HG02852 (cell line): ENCODE measurements around the gene TTC34.

Source experiments
- ATAC-seq: cut with Tn5 transposase; IDR thresholded peaks from one replicate; pipeline ENCODE4 v1.9.1; 2021; ENCODE audit warnings: mild to moderate bottlenecking, moderate library complexity; ENCODE audit not compliant: unreplicated experiment

The TTC34 gene

DNA sequence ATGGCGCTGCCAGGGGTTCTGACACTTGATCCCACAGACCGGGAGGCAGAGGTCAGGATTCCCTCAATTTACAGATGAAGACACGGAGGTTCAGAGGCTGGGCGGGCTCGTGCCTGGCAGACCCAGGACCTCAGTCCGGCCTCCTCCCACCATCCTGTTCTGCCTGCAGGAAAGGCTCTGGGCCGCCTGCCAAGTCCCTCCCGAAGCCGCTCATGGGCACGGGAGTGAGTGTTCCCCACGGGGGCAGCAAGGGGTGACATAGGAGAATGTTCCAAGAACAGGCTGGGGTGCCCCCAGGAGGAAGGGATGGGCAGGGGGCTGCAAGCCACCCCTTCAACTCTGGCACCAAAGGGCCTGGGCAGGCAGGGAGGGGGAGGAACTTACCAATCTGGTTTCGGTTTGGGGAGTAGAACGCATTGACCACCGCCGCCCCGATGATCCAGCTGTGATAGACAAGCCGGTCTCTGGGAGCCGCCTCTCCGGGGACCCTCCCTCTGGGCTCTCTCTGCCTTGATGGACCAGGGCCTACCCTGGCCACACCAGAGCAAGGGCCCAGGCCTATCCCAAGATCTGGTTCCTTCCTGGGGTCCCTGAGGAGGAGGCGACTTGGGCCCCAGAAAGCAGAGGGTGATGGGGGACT, 207.4 kb downstream of the TTC34 start:
- ATAC-seq = no peak

DNA sequence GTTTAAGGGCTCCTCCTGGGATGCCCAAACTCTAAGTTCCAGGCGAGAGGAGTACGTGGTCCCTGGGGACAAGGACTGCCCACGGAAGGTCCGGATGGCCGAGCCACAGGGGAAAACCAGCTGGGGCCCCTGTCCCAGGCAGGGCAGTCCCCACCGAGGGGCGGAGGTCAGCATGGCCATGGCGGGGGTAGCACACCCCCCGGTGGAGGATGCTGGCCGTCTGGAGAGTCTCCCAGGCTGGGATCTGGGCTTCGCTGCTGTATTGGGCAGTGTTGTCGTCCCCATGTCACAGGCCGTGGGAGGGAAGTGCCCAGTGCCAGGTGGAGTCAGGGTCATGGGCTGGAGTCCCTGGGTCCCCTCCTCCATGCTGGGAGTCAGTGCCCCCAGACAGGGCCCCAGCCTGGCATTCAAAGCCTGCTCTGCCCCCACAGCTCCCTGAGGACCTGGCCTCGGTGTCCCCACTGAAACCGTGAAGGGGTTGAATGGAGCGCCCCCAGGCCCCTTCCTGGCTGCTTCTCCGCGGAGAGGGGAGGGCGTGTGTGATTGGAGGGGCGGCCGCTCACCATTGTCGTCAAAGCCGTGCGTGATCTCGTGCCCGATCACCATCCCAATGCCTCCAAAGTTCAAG, 208.1 kb downstream of the TTC34 start:
- no peak for ATAC-seq

DNA sequence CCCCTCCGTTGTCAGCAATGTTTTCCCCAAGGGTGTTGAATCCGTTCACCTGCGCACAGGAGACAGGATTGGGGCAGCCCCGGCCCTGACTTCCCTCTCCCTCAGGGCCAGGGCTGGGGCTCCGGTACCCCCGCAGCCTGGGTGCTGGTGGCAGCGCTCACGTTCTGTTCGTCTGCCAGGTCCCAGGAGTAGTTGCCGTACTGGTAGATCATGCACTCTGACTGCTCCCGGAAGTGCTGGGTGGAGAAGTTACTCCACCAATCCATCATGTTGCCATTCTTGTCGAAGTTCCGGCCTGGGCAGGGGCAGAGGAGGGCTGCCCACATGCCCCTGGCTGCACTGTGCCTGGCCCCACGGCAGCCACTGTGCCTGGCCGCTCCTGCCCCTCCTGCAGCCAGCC, 208.8 kb downstream of the TTC34 start:
- ATAC-seq = no peak

DNA sequence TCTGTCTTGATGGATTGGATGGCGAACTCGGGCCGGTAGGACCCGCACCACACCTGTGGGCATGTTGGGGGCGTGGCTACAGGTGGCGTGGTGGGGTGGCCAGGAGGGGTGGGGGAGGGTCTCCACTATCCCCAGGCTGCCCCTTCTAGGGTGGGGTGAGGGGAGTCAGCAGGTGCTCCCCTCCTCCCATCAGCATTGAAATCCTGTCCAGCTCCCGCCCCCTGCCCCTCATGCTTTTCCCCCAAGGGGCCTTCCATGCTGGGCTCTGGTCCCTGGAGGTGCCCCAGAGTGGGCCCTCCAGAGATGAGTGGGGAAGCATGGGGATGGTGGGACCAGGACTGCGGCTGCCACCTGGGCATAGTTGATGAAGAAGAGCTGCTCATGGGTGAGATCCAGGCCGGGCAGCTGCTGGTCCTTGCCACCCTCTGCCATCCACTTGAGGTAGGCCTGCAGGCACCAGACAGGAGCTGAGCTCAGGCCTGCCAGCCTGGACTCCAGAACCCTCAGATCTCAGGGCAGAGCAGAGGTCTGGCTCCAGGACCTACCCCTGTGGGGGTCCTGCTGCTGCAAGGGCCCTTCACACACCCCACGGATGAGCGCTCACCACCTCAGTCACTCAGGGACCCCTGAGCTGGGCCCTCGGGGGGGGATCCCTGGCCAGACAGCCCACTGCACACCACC, 209.8 kb downstream of the TTC34 start:
- no peak for ATAC-seq

DNA sequence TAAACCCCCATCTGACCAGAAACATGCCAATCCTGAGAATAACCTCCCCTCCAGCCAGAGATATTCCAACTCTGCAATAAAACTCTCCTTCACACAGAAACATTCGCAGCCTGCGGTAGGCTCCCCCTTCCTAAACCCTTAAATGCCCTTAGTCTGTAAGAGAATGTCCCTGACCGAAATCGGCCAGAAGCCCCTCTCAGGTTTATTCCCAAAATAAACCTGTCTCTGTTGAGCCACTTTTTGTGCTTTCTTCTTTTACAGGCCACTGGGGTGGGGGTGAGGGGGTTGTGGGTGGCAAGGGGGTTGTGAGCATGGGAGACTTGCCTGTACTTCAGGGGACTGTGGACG, 210.3 kb downstream of the TTC34 start:
- no peak for ATAC-seq

DNA sequence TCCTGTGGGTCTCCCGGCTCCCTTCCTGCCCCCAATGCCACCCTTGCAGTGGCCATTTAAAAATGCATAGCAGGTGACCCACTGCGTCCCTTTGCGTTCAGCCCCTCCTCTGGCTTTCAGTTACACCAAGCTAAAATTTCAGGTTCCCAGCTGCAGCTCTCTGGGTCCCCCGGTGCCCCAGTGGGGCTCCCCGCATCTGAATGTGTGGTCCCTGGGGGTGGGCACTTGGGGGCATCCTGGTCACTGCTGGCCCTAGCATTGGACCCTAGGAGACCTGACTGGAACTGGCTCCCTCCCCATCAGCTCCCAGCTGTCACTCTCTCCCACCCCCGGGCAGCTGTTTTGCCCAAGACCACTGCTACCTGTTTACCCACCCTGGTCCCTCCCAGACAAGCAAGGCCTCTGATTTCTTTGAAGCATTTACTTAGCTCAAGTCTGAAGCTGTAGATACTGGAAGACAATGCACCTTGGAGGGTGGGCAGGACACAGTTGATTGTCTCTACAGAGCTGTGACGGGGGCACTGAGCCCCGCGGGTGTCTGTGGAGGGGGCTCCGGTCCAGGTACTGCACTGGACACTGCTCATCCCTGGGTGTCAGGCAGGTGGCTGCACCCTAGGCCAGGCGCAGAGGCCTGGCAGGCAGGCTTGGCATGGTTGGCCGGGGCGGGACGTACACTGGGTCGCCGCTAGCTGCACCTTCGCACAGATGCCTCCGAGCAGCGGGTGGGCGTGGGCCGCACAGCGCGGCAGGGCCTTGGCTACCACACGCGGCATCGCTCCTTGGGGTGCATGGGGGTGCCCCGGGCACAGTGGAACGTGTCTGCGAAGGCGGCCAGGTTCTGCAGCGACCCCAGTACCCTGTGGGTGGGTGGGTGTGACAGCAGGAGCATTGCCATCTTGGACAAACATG, 211.0 kb downstream of the TTC34 start:
- no peak for ATAC-seq

DNA sequence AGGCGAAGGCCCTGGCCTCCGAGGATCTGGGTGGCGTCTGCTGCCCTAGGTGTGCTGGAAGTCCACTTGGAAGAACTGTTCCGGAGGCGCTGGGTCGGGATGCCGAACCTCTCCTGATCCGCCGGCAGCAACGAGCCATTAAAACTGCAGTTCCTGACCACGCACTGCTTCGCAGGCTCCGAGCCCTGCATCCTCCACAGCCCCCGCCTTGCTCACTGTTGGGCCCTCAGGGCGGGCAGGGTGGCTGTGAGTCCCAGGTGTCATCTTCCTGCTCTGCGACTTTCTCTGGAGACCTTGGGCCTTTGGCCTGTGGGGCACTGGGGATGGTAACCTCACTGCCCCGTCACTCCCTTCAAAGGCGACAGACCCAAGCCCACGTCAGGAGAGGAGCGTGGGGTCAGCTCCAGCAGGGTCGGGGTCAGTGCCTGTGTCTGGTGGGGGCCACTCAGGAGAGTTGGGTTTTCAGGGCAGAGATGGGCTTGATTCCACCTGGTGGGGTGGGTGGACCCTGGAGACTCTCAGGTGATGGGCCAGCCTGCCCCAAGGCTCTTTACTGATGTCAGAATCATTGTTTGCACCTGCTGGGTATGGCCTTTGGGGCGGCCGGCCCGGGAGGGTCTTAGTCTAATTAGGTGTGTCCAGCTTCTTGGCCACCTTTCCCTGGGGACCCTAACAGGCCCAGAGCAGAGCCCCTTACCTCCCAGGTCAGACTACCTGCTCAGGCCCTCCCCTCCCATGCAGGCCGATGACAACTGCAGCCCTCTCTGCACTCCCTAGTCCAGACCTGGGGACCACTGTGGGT, 211.9 kb downstream of the TTC34 start:
- ATAC-seq = no peak

DNA sequence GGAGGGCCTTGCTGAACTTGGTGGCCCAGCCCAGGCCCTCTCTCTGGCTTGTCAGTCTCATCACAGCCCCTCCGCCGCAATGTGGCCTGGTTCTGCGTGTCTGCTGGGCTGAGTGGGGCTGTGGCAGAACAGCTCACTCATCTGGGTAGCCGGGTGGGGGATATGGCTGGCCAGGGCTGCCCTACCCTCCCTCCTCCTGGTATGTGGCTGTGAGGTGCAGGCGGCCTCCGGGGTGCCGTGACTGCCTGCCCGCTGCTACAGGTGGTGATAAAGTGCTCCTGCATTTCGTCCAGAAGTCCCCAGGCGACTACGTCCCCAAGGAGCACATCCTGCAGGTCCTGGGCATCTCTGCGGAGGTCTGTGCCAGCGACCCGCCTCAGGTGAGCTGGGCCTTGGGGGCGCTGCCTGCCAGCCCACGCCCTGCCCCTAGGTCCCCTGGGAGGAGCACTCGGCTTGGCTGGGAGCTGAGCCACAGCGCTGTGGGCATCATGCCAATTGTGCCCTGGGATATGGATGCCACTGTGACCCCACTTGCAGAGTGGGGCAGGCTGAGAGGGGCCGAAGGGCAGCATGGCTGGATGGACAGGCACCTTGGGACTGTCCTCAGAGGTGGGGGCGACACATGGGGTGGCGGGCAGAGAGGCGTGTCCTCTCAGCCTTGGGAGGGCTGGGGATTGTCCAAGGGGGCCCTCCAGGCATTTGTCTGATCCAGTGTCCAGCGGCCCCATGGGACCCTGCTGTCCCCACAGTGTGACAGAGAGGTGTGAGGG, 212.6 kb downstream of the TTC34 start:
- no peak for ATAC-seq

DNA sequence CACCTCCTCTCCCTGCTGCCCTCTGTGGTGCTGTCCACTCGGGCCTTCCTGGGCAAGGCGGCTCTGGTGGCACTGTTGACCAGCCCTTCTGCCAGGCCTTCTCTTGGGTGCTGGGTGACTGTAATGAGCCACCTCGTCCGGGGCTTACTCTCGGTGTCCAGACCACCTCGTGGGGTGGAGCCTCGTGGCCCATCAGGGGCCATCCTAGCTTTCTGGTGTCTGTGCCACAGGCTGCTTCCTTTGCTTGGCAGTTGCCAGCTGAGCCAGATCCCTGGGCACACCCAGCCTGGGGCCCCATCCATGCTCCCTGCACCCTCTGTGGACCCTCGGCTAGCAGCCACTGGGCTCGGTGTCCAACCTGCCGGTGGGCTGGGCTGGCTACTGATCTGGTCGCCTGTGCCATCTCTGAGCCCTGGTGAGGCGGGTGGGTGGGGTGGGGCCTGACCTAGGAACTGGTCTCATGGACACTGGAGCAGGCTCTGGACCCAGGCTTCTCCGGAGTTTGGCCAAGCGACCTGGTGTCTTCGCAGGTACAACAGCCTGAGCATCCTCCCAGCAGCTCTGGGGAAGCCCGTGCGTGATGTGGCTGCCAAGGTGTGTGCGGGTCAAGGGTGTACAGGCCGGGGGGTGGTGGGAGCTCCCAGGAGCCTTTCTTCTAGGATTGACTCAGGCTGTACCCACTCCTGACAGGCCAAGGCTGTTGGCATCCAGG, 213.5 kb downstream of the TTC34 start:
- ATAC-seq = no peak

DNA sequence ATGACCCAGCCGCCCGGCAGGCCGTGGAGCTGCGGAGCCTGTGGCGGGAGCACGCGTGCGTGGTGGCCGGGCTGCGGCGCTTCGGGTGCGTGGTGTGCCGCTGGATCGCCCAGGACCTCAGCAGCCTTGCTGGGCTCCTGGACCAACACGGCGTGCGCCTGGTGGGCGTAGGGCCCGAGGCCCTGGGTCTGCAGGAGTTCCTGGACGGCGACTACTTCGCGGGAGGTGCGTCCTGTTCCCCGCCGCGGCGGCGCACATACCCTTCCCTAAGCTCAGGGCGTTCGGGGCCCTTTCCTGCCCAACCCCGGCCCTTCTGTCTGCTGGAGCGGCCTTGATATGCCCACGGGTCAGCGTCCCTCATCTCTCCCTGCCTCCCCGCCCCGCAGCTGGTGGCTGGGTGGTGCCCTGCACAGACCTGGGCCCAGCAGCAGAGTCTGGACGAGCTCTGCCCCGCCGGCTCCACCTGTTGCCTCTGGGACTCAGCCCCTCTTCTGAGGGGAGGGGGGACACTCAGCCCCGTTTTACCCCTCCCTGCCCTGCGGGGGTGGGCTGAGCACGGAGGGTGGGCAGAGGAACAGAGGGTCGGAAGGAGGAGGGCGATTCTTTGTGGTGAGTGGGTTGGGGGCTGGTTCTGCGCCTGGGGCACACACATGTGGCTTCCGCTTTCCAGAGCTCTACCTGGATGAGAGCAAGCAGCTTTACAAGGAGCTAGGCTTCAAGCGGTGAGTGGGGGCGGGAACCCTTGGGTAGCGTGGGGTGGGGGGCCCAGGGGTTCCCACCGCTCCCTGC, 214.2 kb downstream of the TTC34 start:
- no peak for ATAC-seq

DNA sequence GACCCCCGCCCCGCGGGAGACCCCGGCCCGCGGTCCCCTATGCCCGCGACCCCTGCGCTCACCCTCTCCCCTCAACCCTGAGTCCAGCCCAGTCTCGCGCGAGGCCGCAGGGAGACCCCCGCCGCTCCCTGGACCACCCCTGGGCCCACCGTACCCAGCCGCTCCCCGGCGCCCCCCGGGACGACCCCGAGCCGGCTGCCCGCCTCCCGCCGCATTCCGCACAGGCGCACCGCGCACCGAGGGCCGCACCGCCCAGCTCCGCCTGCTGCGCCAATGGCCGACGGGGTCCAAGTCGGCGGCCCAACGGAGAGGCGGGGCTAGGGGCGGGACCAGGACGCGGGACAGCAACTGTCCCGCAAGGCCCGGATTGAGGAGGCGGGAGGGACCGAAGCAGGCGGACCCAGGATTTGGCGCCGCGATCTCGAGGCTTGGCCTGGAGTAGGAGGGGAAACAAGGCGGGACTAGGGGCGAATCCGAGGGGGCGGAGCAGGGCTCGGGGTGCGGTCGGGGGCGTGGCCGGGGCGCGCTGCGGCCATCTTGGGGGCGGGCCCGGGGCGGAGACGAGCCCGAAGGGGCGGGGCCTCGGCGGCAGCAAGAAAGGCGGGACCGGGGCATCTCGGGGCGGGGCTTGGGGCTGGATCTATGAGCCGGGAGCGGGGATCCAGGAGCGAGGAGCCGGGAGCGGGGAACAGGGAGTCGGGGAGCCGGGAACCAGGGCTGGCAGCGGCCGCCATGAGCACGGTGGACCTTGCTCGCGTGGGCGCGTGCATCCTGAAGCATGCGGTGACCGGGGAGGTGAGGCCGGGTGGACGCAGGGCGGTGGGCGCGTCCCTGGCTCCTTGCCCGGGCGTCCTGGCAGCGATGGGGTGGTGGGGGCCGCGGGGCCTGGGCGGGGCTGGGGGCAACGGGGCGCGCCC, 215.1 kb downstream of the TTC34 start, which contains the start of gene PRXL2B:
TSS of gene PRXL2B (plus strand) at position 624 of the 917 bp plus-strand sequence. CDS start at position 733, 109 bp downstream.
- peak; percentile 69 for ATAC-seq
